Renal cortex interstitium (tissue), 11 donors: ENCODE data around the gene CCR5AS.
"Not testable (repeated sequence)": the region's sequence is repeated elsewhere in the genome, so short reads cannot be mapped to it uniquely, and the experiment has no call there.

Source experiments
- DNase-seq, 11 donors: peaks; one replicate each; pipeline ENCODE4 v3.0.0-alpha.2; 2013; ENCODE audit warnings: low read depth in 9 of 11, low spot score in 4 of 11; ENCODE audit errors: extremely low read depth in 1 of 11

The CCR5AS gene

GRCh38 chr3:46406788-46407611, at the start of gene CCR5AS, which contains the start of gene CCRL2:
Gene CCR5AS (minus strand): TSS chr3:46407066.
Gene CCRL2 (plus strand): TSS chr3:46407259. CDS start chr3:46408080, 821 bp downstream.
- peak in 2 of 11 donors; percentile 15 to 24 for DNase-seq

- no peak for DNase-seq
Observed at GRCh38 chr3:46456118-46456517, 49.3 kb upstream of the CCR5AS start.

- DNase-seq: no peak
Observed at GRCh38 chr3:46455231-46456115, 48.6 kb upstream of the CCR5AS start.

GRCh38 chr3:46454606-46455005, 47.7 kb upstream of the CCR5AS start:
- DNase-seq: no peak

GRCh38 chr3:46454209-46454595, 47.3 kb upstream of the CCR5AS start:
- no peak for DNase-seq

- no peak for DNase-seq
Observed at GRCh38 chr3:46453526-46454208, 46.8 kb upstream of the CCR5AS start.

- no peak for DNase-seq
Observed at GRCh38 chr3:46449755-46450552, 43.1 kb upstream of the CCR5AS start.

GRCh38 chr3:46448721-46449120, 41.9 kb upstream of the CCR5AS start:
- DNase-seq: no peak

GRCh38 chr3:46447228-46447985, 40.5 kb upstream of the CCR5AS start:
- DNase-seq: no peak

GRCh38 chr3:46442576-46443530, 36.0 kb upstream of the CCR5AS start:
- peak in 6 of 11 donors; percentile 13 to 45 (median 24) for DNase-seq

GRCh38 chr3:46440531-46441294, 33.8 kb upstream of the CCR5AS start:
- DNase-seq: no peak

GRCh38 chr3:46438831-46439230, 32.0 kb upstream of the CCR5AS start:
- no peak for DNase-seq

- no peak for DNase-seq
Observed at GRCh38 chr3:46435081-46435726, 28.3 kb upstream of the CCR5AS start.

- no peak for DNase-seq
Observed at GRCh38 chr3:46433841-46434240, 27.0 kb upstream of the CCR5AS start.

- DNase-seq: not testable (repeated sequence)
Observed at GRCh38 chr3:46433118-46433517, 26.3 kb upstream of the CCR5AS start.

GRCh38 chr3:46431905-46432304, 25.0 kb upstream of the CCR5AS start:
- not testable (repeated sequence) for DNase-seq
